Suprapubic skin (tissue), 3 donors: ENCODE measurements around the gene UGT3A1.

Experiments
- CTCF ChIP-seq, 2 donors: fragments of 200-600 bp in 1 of 2; fragments of 450-650 bp in 1 of 2; sonication (generic) in 1 of 2; IDR thresholded peaks; one replicate each; pipeline ENCODE4 v1.5.1; 2016 to 2019; ENCODE audit warnings: antibody characterized with exemption in 2 of 2, mild to moderate bottlenecking in 1 of 2, moderate library complexity in 1 of 2
- POLR2AphosphoS5 ChIP-seq, 3 donors: sonication (generic); formaldehyde crosslinking; IDR thresholded peaks; one replicate each; pipeline ENCODE4 v1.6.1; 2017; ENCODE audit warnings: antibody characterized with exemption in 3 of 3

- no peak for TF ChIP-seq CTCF (IDR thresholded peaks at IDR 0.05)
- TF ChIP-seq POLR2AphosphoS5 (IDR thresholded peaks at IDR 0.05) = no peak
These were observed 68.7 kb downstream of the UGT3A1 start for GRCh38 chr5:35922468-35922867.
